H9 (cell line): Measurements from ENCODE around the gene CAMTA1. TPM values are rescaled to one million over a fixed set of nuclear protein-coding genes. Genes with fewer than 3 reads are reported as not detected.

ENCODE experiments used
- DNase-seq: peaks from one replicate; pipeline ENCODE4 v3.0.0-alpha.2; 2017
- H2AFZ ChIP-seq: one replicate; pipeline ENCODE4 v1.6.1; 2013; ENCODE audit warnings: mild to moderate bottlenecking, low read length, control low read depth, moderate library complexity
- H2AK5ac ChIP-seq: 2 replicates; pipeline ENCODE4 v1.6.1; 2013; ENCODE audit warnings: low read length, control low read depth, mixed read lengths; ENCODE audit not compliant: insufficient read length
- H2BK120ac ChIP-seq: one replicate; pipeline ENCODE4 v1.6.1; 2013; ENCODE audit warnings: low read depth, mild to moderate bottlenecking, low read length, control low read depth, inconsistent platforms; ENCODE audit not compliant: poor library complexity, severe bottlenecking
- H2BK12ac ChIP-seq: 2 replicates; pipeline ENCODE4 v1.6.1; 2013; ENCODE audit warnings: low read length, control low read depth, mixed read lengths, low read depth; ENCODE audit not compliant: insufficient read length
- H2BK15ac ChIP-seq: 2 replicates; pipeline ENCODE4 v1.6.1; 2013; ENCODE audit warnings: low read depth, low read length, control low read depth
- H2BK20ac ChIP-seq: one replicate; pipeline ENCODE4 v1.6.1; 2013; ENCODE audit warnings: low read depth, mild to moderate bottlenecking, low read length, control low read depth, inconsistent platforms; ENCODE audit not compliant: poor library complexity, severe bottlenecking
- H2BK5ac ChIP-seq: 2 replicates; pipeline ENCODE4 v1.6.1; 2013; ENCODE audit warnings: low read length, control low read depth, mixed read lengths; ENCODE audit not compliant: insufficient read length
- H3K14ac ChIP-seq: 2 replicates; pipeline ENCODE4 v1.6.1; 2013; ENCODE audit warnings: low read length, control low read depth; ENCODE audit not compliant: insufficient read depth
- H3K18ac ChIP-seq: 2 replicates; pipeline ENCODE4 v1.6.1; 2013; ENCODE audit warnings: low read depth, mild to moderate bottlenecking, mixed read lengths, low read length, control low read depth; ENCODE audit not compliant: insufficient read length
- H3K23ac ChIP-seq: 2 replicates; pipeline ENCODE4 v1.6.1; 2013; ENCODE audit warnings: low read length, control low read depth, mixed read lengths, low read depth; ENCODE audit not compliant: insufficient read length
- H3K23me2 ChIP-seq: 2 replicates; pipeline ENCODE4 v1.6.1; 2013; ENCODE audit warnings: low read depth, mild to moderate bottlenecking, mixed read lengths, low read length, control low read depth; ENCODE audit not compliant: insufficient read length, poor library complexity, severe bottlenecking
- H3K27ac ChIP-seq: 2 replicates; pipeline ENCODE4 v1.5.1; 2013; ENCODE audit warnings: low read length, control low read depth, mixed read lengths, low read depth; ENCODE audit not compliant: insufficient read length
- H3K27me3 ChIP-seq: 2 replicates; pipeline ENCODE4 v1.6.1; 2013; ENCODE audit warnings: low read length, control low read depth, inconsistent platforms; ENCODE audit not compliant: insufficient read depth
- H3K4ac ChIP-seq: 2 replicates; pipeline ENCODE4 v1.6.1; 2013; ENCODE audit warnings: low read depth, mild to moderate bottlenecking, control low read depth, inconsistent platforms, low read length, moderate library complexity
- H3K4me1 ChIP-seq: 2 replicates; pipeline ENCODE4 v1.6.1; 2013; ENCODE audit warnings: low read length, control low read depth, inconsistent platforms; ENCODE audit not compliant: insufficient read depth
- H3K4me2 ChIP-seq: 2 replicates; pipeline ENCODE4 v1.6.1; 2013; ENCODE audit warnings: low read length, control low read depth, mixed read lengths; ENCODE audit not compliant: insufficient read length, insufficient read depth
- H3K56ac ChIP-seq: 2 replicates; pipeline ENCODE4 v1.6.1; 2013; ENCODE audit warnings: low read depth, mild to moderate bottlenecking, mixed read lengths, low read length, control low read depth; ENCODE audit not compliant: insufficient read length
- H3K79me1 ChIP-seq: 2 replicates; pipeline ENCODE4 v1.6.1; 2013; ENCODE audit warnings: low read depth, mild to moderate bottlenecking, moderate library complexity, low read length, control low read depth, inconsistent platforms; ENCODE audit not compliant: insufficient read depth, poor library complexity, severe bottlenecking
- H3K79me2 ChIP-seq: 2 replicates; pipeline ENCODE4 v1.6.1; 2013; ENCODE audit warnings: low read length, control low read depth, inconsistent platforms; ENCODE audit not compliant: insufficient read depth
- H3K9ac ChIP-seq: 2 replicates; pipeline ENCODE4 v1.6.1; 2013; ENCODE audit warnings: low read length, control low read depth, mixed read lengths; ENCODE audit not compliant: insufficient read length; ENCODE audit errors: extremely low read depth
- H3K9me3 ChIP-seq: one replicate; pipeline ENCODE4 v1.6.1; 2013; ENCODE audit warnings: low read depth, low read length, inconsistent platforms; ENCODE audit not compliant: control insufficient read depth
- H3T11ph ChIP-seq: one replicate; pipeline ENCODE4 v1.6.1; 2013; ENCODE audit warnings: mild to moderate bottlenecking, low read length, control low read depth, inconsistent platforms
- H4K20me1 ChIP-seq: one replicate; pipeline ENCODE4 v1.6.1; 2013; ENCODE audit not compliant: control insufficient read depth, insufficient read length, insufficient read depth
- H4K5ac ChIP-seq: 2 replicates; pipeline ENCODE4 v1.6.1; 2013; ENCODE audit warnings: low read depth, mild to moderate bottlenecking, mixed read lengths, low read length, control low read depth; ENCODE audit not compliant: insufficient read length
- H4K8ac ChIP-seq: replicated peaks from 2 replicates; pipeline ENCODE4 v1.6.1; 2013; ENCODE audit warnings: low read length, control low read depth, mixed read lengths, low read depth; ENCODE audit not compliant: insufficient read length
- H4K91ac ChIP-seq: 2 replicates; pipeline ENCODE4 v1.6.1; 2013; ENCODE audit warnings: low read depth, mild to moderate bottlenecking, moderate library complexity, mixed read lengths, low read length, control low read depth; ENCODE audit not compliant: insufficient read length
- H3K27ac Mint-ChIP-seq, 3 experiments: 2 replicates in 2 of 3; 3 replicates in 1 of 3; pipeline ENCODE4 v1.8.0; 2020 to 2021; ENCODE audit warnings: mixed read lengths in 3 of 3, mild to moderate bottlenecking in 1 of 3, moderate library complexity in 1 of 3
- H3K27me3 Mint-ChIP-seq: 2 replicates; pipeline ENCODE4 v1.8.0; 2021; ENCODE audit warnings: low read depth, mild to moderate bottlenecking, moderate library complexity, mixed read lengths
- H3K36me3 Mint-ChIP-seq, 3 experiments: 2 replicates in 2 of 3; 3 replicates in 1 of 3; pipeline ENCODE4 v1.8.0; 2020 to 2021; ENCODE audit warnings: low read depth in 3 of 3, mixed read lengths in 3 of 3; ENCODE audit not compliant: insufficient read depth in 1 of 3
- H3K4me1 Mint-ChIP-seq, 2 experiments: 2 replicates each; pipeline ENCODE4 v1.8.0; 2020; ENCODE audit warnings: mixed read lengths in 2 of 2
- H3K4me3 Mint-ChIP-seq, 2 experiments: 2 replicates in 1 of 2; 3 replicates in 1 of 2; pipeline ENCODE4 v1.8.0; 2020 to 2021; ENCODE audit warnings: mild to moderate bottlenecking in 2 of 2, mixed read lengths in 2 of 2, moderate library complexity in 1 of 2
- H3K9me3 Mint-ChIP-seq, 2 experiments: 2 replicates in 1 of 2; 3 replicates in 1 of 2; pipeline ENCODE4 v1.8.0; 2020; ENCODE audit warnings: mild to moderate bottlenecking in 2 of 2, mixed read lengths in 2 of 2, moderate library complexity in 1 of 2
- CTCF ChIP-seq: fragments of 200-600 bp; sonication (generic); conservative IDR thresholded peaks from 3 replicates; pipeline ENCODE4 v1.8.0; 2021; ENCODE audit warnings: antibody characterized with exemption, mild to moderate bottlenecking
- WGBS: extraction: QIAGEN DNeasy Blood & Tissue Kit; methylation state at CpG from one replicate; pipeline ENCODE4 v1.1.7; 2013; ENCODE audit warnings: missing lambda C conversion rate, low lambda C conversion rate, mixed read lengths; ENCODE audit not compliant: insufficient read length; ENCODE audit errors: extremely low coverage; 5-methylcytosine and 5-hydroxymethylcytosine counted together
- total RNA-seq: library from RNA; stranded (reverse); gene quantifications from 2 replicates; pipeline ENCODE4 v1.2.1, GENCODE V29; 2021

The CAMTA1 gene
- total RNA-seq, 1 experiment from 2014 or later = 115 TPM

- H3K4ac ChIP-seq = no peak overlapping the region
- no peak overlapping the region for H4K91ac ChIP-seq
- no peak overlapping the region for H3K56ac ChIP-seq
- no peak overlapping the region for H2BK5ac ChIP-seq
- H3K4me1 Mint-ChIP-seq = peaks cover 6 to 8% of the 10 kb centered on the region in 2 experiments
- no peak overlapping the region for H3K18ac ChIP-seq
- H2AK5ac ChIP-seq = no peak overlapping the region
- no peaks in the 10 kb centered on the region for H3K4me1 ChIP-seq
- no peak overlapping the region for H3T11ph ChIP-seq
- no peak overlapping the region for H3K4me3 Mint-ChIP-seq
- no peak overlapping the region for H2AFZ ChIP-seq
- H3K9me3 ChIP-seq = no peaks in the 10 kb centered on the region
- H2BK20ac ChIP-seq = no peak overlapping the region
- H3K4me2 ChIP-seq = no peak overlapping the region
- H3K9ac ChIP-seq = no peak overlapping the region
- no peaks in the 10 kb centered on the region for H3K79me1 ChIP-seq
- peaks cover 0 to 3% (median 0%) of the 10 kb centered on the region in 3 experiments; a peak in 1 of 7 replicates for H3K36me3 Mint-ChIP-seq
- WGBS = no CpG with 5 or more reads among the region's 5 CpGs
- no peaks in the 10 kb centered on the region for H3K27me3 Mint-ChIP-seq
- no peaks in the 10 kb centered on the region for H3K23me2 ChIP-seq
- no peak overlapping the region for H3K27ac Mint-ChIP-seq
- no peak for TF ChIP-seq CTCF
- H2BK120ac ChIP-seq = no peak overlapping the region
- H2BK12ac ChIP-seq = no peak overlapping the region
- H3K23ac ChIP-seq = no peak overlapping the region
- H3K14ac ChIP-seq = no peak overlapping the region
- no peaks in the 10 kb centered on the region for H3K27me3 ChIP-seq
- no peaks in the 10 kb centered on the region for H4K20me1 ChIP-seq
- no peak overlapping the region for H4K5ac ChIP-seq
- no peak overlapping the region for H2BK15ac ChIP-seq
- no peak for DNase-seq
- no peaks in the 10 kb centered on the region for H3K9me3 Mint-ChIP-seq
- no peaks in the 10 kb centered on the region for H3K79me2 ChIP-seq
- no peak overlapping the region for H4K8ac ChIP-seq
- no peak overlapping the region for H3K27ac ChIP-seq
Observed at GRCh38 chr1:7729761-7730160, 944.5 kb downstream of the CAMTA1 start.
